ENCODE results near the gene RIPOR1.
"Not testable (repeated sequence)": the region's sequence is repeated elsewhere in the genome, so short reads cannot be mapped to it uniquely, and the experiment has no call there.

The RIPOR1 gene

DNA sequence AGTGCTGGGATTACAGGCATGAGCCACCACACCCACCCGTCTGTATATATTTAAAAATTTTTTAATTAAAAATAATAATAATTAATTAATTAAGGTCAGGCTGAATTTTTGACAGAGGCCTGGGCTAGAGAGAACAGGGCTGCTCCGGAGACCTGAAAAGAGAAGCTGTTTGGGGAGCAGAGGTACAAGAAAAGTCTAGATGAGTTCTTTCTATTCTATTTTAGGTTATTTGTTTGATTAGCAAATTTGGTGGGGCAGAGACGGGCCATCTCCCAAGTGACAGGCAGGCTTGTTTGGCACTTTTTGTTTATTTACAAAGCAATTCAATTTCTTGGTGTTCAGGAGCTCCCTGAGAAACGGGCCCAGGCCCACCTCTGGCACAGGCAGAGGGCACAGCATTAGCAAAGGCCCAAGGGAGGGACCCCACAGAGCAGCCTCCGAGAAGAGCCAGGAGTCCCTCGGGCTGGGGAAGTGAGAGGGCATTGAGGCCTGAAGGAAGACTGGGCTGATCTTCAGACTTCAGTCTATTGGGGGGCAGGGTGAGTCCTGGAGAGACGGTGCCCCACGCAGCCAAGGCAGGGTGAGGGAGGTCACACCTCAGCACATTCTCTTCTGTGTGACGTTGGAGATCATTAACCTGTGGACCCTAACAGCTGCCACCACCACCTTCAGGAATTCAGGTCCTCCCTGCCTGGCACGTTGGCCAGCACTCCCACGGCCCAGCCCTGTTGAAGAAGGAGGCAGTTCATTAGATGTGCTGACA lies 10.8 kb upstream of the RIPOR1 start:
- no peak for FAIRE-seq

DNA sequence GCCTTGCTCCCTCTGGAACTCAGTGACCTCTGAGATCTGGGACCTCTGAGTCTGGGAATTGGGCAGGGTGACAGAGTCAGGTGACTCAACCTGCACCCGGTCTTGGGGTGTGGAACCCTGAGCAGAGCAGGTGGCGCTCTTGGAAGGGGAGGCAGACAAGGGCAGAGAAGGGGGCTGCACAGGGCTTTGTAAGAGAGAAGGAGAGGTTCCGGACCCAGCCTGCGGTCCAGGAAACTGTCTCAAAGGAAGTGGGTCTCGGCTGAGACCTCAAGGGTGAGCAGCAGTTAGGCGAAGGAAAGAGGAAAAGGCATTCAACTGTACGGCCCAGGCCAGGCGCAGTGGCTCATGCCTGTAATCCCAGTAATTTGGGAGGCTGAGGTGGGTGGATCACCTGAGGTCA lies 10.0 kb upstream of the RIPOR1 start:
- FAIRE-seq = no peak

DNA sequence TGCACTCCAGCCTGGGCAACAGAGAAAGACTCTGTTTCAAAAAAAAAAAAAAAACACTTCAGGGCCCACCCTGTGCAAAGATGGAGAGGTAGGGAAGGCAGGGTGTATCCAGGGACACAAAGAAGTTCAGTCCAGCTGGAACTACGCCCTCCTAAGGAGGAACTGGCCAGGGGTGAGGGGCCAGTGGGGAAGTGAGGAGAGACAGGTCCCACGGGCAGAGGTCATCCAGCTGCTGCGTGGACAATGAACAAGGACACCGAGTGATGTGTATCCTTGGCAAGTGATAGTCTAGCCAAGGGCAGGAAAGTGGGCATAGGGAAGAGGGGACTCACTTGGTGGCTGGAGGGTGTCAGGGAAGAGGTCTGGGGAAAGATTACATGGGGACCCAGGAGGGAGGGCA lies 9.4 kb upstream of the RIPOR1 start:
- no peak for FAIRE-seq

DNA sequence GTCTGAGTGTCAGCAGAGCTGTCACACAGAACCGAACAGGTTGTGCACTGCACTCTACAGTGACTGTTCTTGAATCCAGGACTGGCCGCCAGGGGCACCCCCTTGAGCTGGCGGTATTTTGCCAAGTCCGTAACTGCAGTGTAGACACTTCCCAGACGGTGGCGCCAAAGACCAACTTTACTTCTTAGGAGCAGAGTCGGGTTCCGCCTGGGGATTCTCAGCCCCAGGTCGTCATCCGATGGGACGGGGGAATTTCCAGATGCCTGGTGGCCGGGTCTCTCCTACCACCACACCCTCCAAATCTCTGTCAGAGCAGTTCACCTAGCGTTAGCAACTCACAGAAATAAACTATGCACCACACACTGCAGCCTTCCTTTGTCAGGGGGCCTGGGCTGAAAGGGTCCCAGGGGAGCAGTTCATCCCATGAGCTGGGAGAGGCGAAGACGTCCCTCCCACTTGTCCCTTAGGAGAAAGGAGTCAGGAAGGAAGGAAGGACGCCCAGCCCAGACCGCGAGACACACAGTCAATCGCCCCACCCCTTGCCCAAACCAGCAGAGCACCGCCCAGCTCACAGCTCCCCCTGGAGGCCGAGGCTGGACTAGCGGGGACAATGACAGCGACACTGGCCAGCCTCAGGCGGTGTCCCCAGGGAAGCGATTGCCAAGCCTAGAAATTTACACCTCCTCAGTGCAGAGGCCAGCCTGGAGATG lies 7.4 kb upstream of the RIPOR1 start:
- no peak for FAIRE-seq

DNA sequence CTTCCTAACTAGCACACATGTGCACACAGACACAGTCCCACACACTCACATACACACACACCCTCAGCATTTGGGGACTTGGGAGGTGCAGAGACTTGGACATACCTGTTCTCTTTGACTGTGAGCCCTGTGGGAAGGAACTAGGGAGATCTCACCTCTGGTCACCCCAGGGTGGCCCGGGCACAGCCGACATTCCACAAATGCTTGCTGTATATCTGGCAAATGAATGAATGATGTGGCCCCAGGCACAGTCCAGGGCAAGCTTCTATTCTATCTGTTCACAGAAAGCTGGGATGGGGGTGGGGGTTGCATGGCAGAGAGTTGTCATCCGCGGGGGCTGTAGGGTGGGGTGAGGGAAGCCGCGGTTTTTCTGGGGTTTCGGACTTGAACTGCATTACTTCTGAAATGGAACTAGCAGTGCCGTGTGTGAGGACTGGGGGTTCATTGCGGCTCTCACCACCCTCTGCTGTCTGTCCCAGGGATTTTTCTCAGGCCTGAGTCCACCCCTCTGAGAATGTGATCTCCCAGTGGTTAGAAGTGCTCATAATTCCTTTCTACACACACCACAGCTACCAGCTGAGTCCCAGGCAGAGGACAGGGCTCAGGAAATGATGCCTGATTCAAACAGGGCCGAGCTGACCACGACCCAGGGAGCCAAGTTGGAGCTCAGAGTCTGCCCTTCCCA lies 3.3 kb upstream of the RIPOR1 start:
- FAIRE-seq = no peak

DNA sequence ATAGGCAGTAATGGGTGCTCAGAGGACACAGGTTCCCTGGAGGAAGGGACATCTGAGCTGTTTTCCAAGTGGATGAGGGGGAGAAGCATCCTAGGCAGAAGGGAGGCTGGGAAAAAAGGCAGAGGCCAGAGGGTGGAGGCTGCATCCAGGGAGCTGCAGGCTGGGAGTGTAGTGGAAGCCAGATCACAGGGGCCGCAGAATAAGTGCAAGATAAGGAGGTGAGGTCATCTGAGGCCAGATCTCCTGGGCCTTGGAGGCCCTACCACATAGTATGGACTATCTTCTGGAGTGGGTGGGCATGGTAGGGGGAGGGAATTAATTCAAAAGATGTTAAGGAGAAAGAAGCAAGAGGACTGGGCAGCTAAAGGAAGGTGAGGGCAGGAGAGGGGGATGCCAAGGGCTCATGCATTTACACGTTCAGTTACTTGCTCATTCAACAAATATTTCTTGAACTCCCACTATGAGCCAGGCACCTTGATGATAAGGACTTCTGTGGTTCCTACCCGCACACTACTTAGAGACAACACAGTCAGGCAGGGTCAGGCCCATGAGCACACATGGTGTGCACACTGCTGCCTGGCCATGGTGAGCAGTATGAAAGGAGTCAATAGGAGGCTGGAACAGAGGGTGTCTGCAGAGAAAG lies 2.4 kb upstream of the RIPOR1 start:
- no peak for FAIRE-seq

DNA sequence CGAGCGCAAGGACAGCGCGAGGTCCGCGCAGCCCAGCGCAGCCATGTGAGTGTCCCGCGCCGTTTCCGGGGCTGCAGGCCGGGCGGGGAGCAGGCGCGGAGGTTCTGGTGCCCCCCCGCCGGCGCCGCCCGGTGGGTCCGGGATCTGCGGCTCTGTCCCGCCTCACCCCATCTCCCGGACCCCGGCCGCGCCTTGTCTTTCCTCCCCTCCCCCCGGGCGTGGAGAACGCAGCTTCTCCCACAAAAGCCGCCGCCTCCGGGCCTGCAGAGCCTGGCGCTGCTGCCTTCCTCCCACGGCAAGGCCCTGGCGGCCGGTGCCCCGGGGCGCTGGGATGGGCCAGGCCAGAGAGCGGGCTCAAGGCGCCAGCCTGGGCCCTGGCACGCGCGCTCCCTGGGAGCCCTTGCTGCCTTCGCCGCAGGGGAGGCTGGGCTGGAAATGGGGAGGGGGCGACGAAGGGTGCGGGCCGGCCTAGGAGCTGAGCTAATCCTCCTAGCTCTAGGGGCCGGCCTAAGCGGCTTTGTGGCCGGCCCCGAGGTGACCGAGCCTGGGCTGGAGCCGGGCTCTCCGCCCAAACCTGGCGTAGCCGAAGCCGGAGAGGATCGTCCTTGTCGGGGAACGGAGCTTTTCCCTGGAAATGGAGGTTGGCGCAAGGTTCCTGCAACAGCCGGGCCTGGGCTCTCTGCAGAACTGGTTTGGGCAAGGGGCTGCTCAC lies 397 bp downstream of the RIPOR1 start:
- no peak for FAIRE-seq

DNA sequence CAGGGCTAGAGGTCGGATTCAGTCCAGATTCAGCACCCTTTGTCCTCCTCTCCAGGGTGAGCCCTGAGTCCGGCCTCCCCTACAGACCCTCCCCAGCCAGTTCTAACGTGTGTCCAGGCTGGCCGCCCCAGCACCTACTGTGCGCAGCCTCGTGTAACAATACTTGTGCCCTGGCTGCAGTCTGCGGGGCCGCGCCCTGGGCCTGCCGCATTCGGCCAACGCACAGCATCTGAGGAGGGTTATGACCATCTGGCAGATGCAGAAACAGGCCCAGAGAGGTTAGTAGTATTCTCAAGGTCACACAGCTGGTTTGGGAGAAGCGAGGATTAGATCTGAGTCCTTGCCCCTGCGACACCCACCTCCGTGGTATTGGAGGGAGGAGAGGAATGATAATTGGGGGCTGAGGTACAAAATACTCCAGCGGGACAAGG lies 968 bp downstream of the RIPOR1 start:
- no peak for FAIRE-seq

DNA sequence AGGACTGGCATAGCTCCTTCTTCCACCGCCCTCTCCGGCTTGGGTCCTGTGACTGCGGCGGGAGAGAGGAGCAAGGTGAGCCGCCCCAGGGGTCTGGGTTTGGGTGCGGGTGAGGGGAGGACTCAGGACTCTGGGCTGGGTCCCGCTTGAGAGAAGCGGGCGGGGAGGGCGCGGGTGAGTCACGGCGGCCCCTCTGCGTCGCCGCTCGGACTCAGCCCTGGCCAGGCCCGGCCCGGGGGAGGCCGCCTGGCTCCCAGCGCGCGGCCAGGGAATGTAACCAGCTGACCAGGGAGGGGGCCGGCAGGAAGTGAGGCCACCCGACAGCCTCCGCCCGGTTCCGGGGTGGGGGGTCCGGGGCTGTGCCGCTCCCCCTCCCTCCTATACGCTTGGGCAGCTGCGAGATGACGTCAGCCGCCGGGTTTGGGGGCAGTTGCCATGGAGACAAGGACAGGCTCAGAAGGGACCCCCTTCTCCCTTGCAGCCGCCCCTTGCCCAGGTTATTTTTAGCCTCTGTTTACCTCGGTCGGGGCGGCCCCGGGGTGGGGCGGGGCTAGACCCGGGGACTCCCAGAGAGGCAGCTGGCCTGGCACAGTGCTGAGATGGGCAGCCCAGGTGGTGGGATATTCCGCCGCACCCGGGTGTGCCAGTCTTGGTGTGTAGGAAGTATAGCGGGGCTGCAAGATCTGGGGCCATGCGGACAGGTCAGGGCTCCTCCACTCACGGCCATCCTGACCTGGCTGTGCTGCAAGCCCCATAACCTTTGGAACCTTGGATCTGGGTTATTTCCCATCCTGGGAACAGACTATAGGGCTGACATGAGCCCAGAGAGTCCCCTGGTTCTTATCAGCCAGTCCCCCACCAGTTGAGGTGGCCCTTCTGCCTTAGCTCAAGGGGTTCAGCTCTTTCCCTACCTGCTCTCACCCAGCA lies 1.6 kb downstream of the RIPOR1 start:
- FAIRE-seq = no peak

DNA sequence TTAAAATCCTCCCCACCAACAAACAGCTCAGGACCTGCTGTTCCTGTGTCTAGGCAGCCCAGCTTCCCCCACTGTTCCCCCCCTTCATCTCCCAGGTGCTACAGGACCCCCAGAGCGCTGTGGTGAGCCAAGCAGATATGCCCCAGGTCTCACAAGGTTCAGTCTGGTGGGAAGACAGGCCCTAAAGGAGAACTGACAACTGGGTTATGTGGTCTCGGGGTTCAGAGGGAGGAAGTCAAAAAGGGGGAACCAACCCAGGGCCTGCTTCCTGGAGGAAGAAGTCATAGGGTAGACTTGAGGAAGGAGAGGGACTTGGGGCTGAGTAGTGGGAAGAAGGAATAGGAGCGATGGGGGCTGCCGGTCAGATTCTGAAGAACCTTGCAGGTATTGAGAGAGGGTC lies 2.6 kb downstream of the RIPOR1 start:
- FAIRE-seq = no peak

DNA sequence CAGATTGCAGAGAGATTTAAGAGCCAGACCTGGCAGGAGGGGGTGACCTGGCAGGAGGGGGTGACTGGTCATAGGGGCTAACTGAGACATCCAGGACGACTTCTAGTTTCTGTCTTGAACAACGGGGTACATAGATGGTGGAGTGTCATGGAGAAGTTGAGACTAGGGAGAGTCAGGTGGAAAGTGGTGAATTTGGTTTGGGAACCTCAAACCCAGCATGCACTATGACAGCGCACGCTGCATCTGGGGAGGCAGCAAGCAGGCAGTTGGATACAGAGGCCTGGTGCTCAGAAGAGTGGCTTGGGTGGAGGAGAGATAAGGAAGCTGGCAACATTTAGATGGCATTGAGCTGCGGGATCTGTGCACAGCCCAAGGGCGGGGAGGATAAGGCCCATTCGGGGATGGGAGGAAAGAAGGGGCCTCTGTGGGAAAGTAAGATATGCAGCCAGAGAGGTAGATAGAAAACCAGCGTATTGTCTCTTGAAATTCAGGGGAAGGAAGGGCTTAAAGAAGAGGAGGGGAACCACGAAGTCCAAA lies 4.5 kb downstream of the RIPOR1 start:
- FAIRE-seq = no peak

DNA sequence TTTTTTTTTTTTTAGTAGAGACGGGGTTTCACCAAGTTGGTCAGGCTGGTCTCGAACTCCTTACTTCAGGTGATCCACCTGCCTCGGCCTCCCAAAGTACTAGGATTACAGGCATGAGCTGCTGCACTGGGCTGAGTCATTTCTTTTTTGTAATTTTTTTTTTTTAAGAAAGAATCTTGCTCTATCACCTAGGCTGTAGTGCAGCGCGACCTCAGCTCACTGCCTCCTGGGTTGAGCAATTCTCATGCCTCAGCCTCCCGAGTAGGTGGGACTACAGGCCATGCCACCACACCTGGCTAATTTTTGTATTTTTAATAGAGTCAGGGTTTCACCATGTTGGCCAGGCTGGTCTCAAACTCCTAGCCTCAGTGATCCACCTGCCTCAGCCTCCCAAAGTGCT lies 5.4 kb downstream of the RIPOR1 start:
- not testable (repeated sequence) for FAIRE-seq

DNA sequence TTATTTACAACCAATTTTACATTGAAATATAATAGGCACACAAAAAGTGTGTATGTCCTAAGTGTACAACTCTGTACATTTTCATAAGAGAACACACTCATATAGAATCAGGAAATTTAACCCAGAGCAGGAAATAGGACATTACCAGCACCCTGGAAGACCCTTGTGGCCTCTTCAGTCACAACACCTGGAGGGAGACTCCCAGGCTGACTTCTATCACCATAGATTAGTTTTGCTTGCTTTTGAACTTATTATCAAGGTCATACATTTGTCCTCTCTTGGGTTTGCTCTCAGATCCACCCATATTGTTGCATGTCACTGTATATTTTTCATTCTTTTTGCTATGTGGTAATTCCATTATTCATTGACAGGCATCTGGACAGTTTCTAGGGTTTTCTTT lies 5.8 kb downstream of the RIPOR1 start:
- FAIRE-seq = no peak

DNA sequence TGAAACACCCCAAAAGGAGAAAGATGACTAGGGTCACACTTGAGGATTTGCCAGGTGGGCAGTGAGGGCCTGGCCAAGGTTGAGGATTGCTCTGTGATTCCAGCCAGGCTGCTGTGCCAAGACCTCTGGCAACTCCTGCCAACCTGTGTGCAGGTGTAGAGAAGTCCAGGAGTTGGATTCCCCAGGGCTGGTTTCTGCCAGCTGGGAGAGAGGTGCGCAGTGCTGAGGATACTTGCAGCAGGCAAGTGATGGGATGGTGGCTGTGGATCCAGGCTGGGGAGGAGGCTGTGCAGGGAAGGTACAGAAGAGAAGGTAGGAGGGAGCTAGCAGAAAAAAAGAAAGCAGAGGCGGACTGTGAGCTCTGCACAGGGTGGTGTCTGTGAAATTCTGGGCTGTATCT lies 6.6 kb downstream of the RIPOR1 start:
- FAIRE-seq = no peak

DNA sequence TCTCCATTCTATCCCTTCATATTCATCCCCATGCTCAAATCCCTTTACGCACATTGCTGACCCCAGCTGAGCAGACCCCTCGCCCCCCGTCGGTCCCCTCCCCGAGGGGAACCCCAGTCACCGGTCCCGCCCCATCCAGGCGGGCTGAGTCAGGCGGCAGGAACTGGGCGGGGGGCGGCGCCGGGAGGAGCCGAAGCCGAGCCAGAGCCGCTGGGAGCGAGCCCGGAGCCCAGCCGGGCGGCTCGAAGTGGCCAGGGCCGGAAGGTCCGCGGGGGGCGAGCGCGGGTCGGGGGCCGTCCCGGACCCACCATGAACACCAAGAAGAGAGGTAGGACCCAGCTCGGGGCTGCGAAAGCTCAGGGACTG lies 8.6 kb downstream of the RIPOR1 start:
- no peak for FAIRE-seq

DNA sequence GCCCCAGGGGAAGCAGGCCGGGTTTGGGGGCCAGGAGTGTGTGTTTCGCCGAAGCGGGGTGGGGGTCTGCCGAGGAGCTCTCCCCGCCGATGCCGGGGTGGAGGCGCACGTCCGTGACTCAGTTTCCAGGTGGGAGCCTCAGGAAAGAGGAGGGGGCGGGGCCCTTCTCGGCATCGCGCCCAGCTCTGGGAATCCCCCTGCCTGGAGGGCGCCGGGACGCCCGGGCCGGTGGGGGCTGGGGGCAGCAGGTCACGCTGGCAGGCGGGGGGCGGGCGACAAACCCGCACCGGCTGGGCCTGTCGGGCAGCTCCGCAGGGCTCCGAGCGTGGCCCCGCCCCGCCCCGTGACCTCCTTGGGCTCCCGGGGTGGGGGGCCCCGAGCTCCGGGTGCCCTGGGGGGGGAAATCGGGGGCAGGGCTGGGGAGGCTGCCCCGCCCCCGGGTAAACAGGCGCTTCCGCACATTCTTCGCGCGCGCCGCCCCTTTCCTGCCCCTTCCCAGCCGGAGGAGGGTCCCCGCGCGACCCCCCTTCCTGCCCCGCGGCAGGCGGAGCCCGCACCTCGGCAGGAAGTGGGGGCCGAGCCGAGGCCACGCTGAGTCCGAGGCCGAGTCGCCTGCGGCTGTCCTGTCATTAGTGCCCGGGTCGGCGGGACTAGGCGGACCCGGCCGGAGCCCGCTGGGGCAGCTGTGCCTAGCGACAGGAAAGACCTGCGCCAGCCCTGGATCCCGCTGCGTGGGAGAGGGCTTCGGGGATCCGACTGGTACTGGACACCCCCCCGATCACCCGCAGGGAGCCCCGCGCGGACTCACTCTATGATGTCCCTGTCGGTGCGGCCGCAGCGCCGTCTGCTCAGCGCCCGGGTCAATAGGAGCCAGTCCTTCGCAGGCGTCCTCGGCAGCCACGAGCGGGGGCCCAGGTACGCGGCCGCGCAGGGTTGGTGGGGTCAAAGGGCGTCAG lies 9.3 kb downstream of the RIPOR1 start:
- FAIRE-seq = no peak

DNA sequence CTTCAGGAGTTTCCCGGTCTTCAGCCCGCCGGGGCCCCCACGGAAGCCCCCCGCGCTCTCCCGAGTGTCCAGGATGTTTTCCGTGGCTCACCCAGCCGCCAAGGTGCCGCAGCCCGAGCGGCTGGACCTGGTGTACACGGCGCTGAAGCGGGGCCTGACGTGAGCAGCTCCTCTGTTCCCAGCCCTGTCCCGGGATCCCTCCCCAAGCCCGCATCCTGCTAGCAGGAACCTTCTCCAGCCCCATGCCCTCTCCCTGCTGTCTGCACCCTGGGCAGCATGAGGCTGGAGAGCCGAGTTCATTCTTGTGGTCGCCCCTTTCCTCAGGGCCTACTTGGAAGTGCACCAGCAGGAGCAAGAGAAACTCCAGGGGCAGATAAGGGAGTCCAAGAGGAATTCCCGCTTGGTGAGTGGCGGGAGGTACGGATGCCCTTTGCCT lies 10.1 kb downstream of the RIPOR1 start:
- FAIRE-seq = no peak

DNA sequence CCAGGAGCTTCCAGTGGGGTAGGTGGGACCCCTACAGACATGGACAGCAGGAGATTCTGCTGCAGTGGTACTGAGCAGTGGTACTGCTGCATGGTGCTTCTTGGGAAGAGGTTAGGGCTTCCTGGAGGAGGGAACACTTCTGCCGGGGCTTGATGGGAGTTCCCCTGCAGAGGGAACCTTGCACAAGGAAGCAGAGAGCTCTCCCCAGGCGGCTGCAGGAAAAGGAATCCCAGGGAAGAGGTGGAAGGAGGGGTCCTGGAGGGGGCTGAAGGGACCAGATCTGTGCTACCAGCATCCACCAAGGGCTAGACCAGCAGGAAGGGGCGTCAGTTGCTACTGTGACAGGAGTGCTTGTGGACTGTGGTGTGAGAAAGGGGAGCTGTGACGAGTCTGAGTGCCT lies 10.6 kb downstream of the RIPOR1 start:
- no peak for FAIRE-seq

DNA sequence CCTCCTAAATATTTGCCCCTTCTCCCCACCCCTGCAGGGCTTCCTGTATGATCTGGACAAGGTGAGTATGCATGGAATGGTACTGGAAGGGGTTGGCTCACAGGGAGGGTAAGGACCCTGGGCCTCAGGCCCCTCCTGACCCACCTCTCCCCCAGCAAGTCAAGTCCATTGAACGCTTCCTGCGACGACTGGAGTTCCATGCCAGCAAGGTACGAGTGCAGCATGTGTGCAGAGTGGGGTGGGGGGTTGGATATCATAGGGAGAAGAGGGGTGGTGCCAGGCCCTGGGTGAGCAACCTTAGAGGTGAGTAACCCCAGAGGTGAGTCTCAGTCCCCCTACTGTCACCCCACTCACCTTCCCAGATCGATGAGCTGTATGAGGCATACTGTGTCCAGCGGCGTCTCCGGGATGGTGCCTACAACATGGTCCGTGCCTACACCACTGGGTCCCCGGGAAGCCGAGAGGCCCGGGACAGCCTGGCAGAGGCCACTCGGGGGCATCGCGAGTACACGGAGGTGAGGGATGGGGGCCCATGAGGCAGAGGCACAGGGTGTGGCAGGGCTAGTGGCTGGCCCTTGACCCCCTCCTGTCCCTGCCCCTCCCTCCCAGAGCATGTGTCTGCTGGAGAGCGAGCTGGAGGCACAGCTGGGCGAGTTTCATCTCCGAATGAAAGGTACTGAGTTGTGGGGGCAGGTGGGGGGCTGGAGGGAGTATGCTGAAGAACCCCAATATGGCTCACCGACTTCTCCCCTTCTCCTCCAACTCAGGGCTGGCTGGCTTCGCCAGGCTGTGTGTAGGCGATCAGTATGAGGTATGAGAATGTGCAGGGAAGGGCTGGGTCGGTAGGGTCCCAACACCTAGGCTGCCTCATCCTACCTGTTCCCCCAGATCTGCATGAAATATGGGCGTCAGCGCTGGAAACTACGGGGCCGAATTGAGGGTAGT lies 11.3 kb downstream of the RIPOR1 start:
- FAIRE-seq = no peak

Measured in TTC549 (cell line).